PC-9 (cell line): ENCODE results near the gene MALRD1.

ENCODE experiments used
- CTCF ChIP-seq: fragments of 200-600 bp; sonication (generic); conservative IDR thresholded peaks from 2 replicates; pipeline ENCODE4 v1.6.1; 2017; ENCODE audit warnings: mixed run types, antibody characterized with exemption, mild to moderate bottlenecking, moderate library complexity
- EZH2 ChIP-seq: fragments of 200-600 bp; sonication (generic); IDR thresholded peaks from 2 replicates; pipeline ENCODE4 v1.8.0; 2017; ENCODE audit warnings: antibody characterized with exemption, low read depth

DNA sequence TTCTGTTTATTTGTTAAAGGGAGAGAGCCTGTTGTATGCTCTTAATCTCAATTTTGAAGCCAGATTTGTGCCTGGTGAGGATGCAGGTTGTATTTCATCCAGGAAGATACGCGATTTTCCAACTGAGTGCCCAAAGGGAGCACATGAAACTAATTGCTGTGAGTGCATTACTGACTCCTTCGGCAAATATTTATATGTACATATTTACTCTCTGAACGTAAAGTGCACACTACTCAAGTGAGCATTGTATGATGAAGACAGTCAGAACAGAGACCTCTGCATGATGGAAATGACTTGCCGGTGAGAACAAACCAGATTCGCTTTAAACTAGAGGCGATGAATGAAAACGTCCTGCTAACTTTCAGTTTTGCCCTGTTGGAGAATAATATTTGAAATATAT lies 130.1 kb downstream of the MALRD1 start:
- no peak for TF ChIP-seq CTCF
- TF ChIP-seq EZH2, result no peak
